Endothelial cell of umbilical vein (primary cell): ENCODE measurements around the gene SHISA6. TPM values are rescaled to one million over a fixed set of nuclear protein-coding genes. Genes with fewer than 3 reads are reported as not detected.

Experiments used
- BruUV-seq: library from RNA; stranded (reverse); fragments of 400-500 nt; replicated peaks from 2 replicates; lab custom pipeline; 2021; lab: Mats Ljungman, UMichigan
- CTCF ChIA-PET: fragments of 300-600, 350-600 bp; sonication (Branson Sonifier 250); formaldehyde crosslinking; loops from one replicate; lab custom pipeline; 2021; ENCODE audit warnings: antibody characterized with exemption, inconsistent platforms; lab: Charles Lee
- POLR2A ChIA-PET: fragments of 300-600, 350-600 bp; sonication (Branson Sonifier 250); formaldehyde crosslinking; loops from one replicate; lab custom pipeline; 2021; ENCODE audit warnings: antibody characterized with exemption, inconsistent platforms; lab: Charles Lee
- DNase-seq: peaks from one replicate; pipeline ENCODE4 v3.0.0-alpha.2; 2011; ENCODE audit warnings: low read depth, low spot score
- FAIRE-seq: peaks from 2 replicates; lab custom pipeline; 2011; peaks lifted over from hg19 to GRCh38; lab: Jason Lieb, UNC
- H2AFZ ChIP-seq: 2 replicates; pipeline ENCODE4 v1.6.0; 2012; ENCODE audit warnings: low read depth, low read length, control low read depth, inconsistent platforms
- H3K27ac ChIP-seq: 2 replicates; pipeline ENCODE4 v1.5.1; 2011; ENCODE audit warnings: low read depth, mild to moderate bottlenecking, control low read depth, low read length, moderate library complexity; ENCODE audit not compliant: insufficient read depth
- H3K27me3 ChIP-seq, 2 experiments: 2 replicates each; pipeline versions ENCODE4 v1.6.0 to v1.6.1; 2011; ENCODE audit warnings: low read length in 2 of 2, mixed read lengths in 1 of 2; ENCODE audit not compliant: control insufficient read depth in 2 of 2, insufficient read depth in 2 of 2
- H3K36me3 ChIP-seq, 2 experiments: 2 replicates in 1 of 2; 3 replicates in 1 of 2; pipeline ENCODE4 v1.5.1; 2011; ENCODE audit warnings: low read length in 2 of 2, mild to moderate bottlenecking in 1 of 2, moderate library complexity in 1 of 2; ENCODE audit not compliant: control insufficient read depth in 2 of 2, insufficient read depth in 2 of 2; ENCODE audit errors: extremely low read depth in 1 of 2
- H3K4me1 ChIP-seq: 3 replicates; pipeline ENCODE4 v1.5.1; 2011; ENCODE audit warnings: mild to moderate bottlenecking, low read length; ENCODE audit not compliant: control insufficient read depth, insufficient read depth; ENCODE audit errors: extremely low read depth
- H3K4me2 ChIP-seq: 2 replicates; pipeline ENCODE4 v1.6.1; 2011; ENCODE audit warnings: low read length, control low read depth, mixed read lengths; ENCODE audit not compliant: insufficient read depth
- H3K4me3 ChIP-seq, 3 experiments: fragments of 200-600 bp in 1 of 3; sonication (generic), shearing (Covaris generic) in 1 of 3; replicated peaks in 1 of 3; 2 replicates each; pipeline ENCODE4 v1.5.1; 2011 to 2016; ENCODE audit warnings: control low read depth in 3 of 3, low read length in 3 of 3, mild to moderate bottlenecking in 2 of 3, inconsistent platforms in 1 of 3, low read depth in 1 of 3, moderate library complexity in 1 of 3; ENCODE audit not compliant: insufficient read depth in 1 of 3
- H3K79me2 ChIP-seq: 2 replicates; pipeline ENCODE4 v1.6.0; 2012; ENCODE audit warnings: low read length, inconsistent platforms; ENCODE audit not compliant: control insufficient read depth, insufficient read depth
- H3K9ac ChIP-seq: replicated peaks from 2 replicates; pipeline ENCODE3; 2011; ENCODE audit warnings: low read length, control low read depth; ENCODE audit not compliant: insufficient read depth; ENCODE audit errors: extremely low read depth
- H3K9me1 ChIP-seq: replicated peaks from 3 replicates; pipeline ENCODE4 v1.6.0; 2011; ENCODE audit warnings: mild to moderate bottlenecking, low read length; ENCODE audit not compliant: control insufficient read depth, insufficient read depth; ENCODE audit errors: extremely low read depth
- H3K9me3 ChIP-seq: replicated peaks from 2 replicates; pipeline ENCODE4 v1.5.1; 2012; ENCODE audit warnings: low read length, inconsistent platforms; ENCODE audit not compliant: control insufficient read depth, insufficient read depth
- H4K20me1 ChIP-seq: replicated peaks from 2 replicates; pipeline ENCODE3; 2011; ENCODE audit warnings: mild to moderate bottlenecking, low read length; ENCODE audit not compliant: control insufficient read depth, insufficient read depth; ENCODE audit errors: extremely low read depth
- CTCF ChIP-seq, 2 donors: IDR thresholded peaks; 1 replicate in 1 of 2; 2 replicates in 1 of 2; pipeline ENCODE4 v1.5.1; 2011; ENCODE audit warnings: low read length in 2 of 2, mild to moderate bottlenecking in 2 of 2, moderate library complexity in 2 of 2, control low read depth in 1 of 2, inconsistent platforms in 1 of 2, low read depth in 1 of 2; ENCODE audit not compliant: insufficient read depth in 1 of 2; ENCODE audit errors: extremely low read depth in 1 of 2
- EZH2 ChIP-seq: IDR thresholded peaks from 2 replicates; pipeline ENCODE4 v1.6.1; 2012; ENCODE audit warnings: borderline replicate concordance, low read depth, mild to moderate bottlenecking, moderate library complexity, low read length, inconsistent platforms; ENCODE audit not compliant: severe bottlenecking
- FOS ChIP-seq: IDR thresholded peaks from 2 replicates; pipeline ENCODE4 v1.6.1; 2011; ENCODE audit warnings: mild to moderate bottlenecking, low read length, moderate library complexity, borderline replicate concordance; ENCODE audit not compliant: insufficient read depth
- GATA2 ChIP-seq: IDR thresholded peaks from 2 replicates; pipeline ENCODE4 v1.7.0; 2011; ENCODE audit warnings: low read depth, mild to moderate bottlenecking, moderate library complexity, mixed read lengths, low read length; ENCODE audit not compliant: insufficient read length, insufficient read depth
- JUN ChIP-seq: IDR thresholded peaks from 2 replicates; pipeline ENCODE4 v1.6.1; 2011; ENCODE audit warnings: borderline replicate concordance, low read depth; ENCODE audit not compliant: insufficient read length, insufficient read depth
- MAX ChIP-seq: IDR thresholded peaks from 2 replicates; pipeline ENCODE4 v1.6.1; 2011; ENCODE audit not compliant: insufficient read depth, insufficient read length
- MYC ChIP-seq: IDR thresholded peaks from one replicate; pipeline ENCODE4 v1.6.1; 2011; ENCODE audit warnings: mild to moderate bottlenecking, low read depth, low read length
- POLR2A ChIP-seq: IDR thresholded peaks from 2 replicates; pipeline ENCODE4 v1.6.1; 2012; ENCODE audit warnings: low read depth, mild to moderate bottlenecking, control low read depth, low read length
- POLR2AphosphoS5 ChIP-seq: IDR thresholded peaks from 2 replicates; pipeline ENCODE4 v1.6.1; 2012; ENCODE audit warnings: low read depth, mild to moderate bottlenecking, control low read depth, low read length, moderate library complexity; ENCODE audit not compliant: insufficient read depth
- dilution Hi-C: fragments of 300-500 bp; cut with MboI; formaldehyde crosslinking; loops from one replicate; pipeline ENCODE4 v1.15.0; 2019; ENCODE audit warnings: low sequenced_read_pairs; ENCODE audit not compliant: extremely low pct_ligation_motif_present
- intact Hi-C: fragments of 100-400 bp; cut with micrococcal nuclease; formaldehyde crosslinking; loops from one replicate; pipeline ENCODE4 v1.10.0; 2022
- polyA plus RNA-seq, 4 experiments: library from polyadenylated mRNA; depleted of rRNA in 3 of 4; stranded (reverse) in 3 of 4; unstranded in 1 of 4; fragments of >200 nt; gene quantifications; 2 replicates each; pipeline versions ENCODE4 v1.2.1 to v1.2.3, GENCODE V29; 2011 to 2012; ENCODE audit warnings: missing spikeins in 1 of 4
- total RNA-seq: library from RNA; stranded (reverse); gene quantifications from 2 replicates; pipeline ENCODE4 v1.2.3, GENCODE V29; 2021

SHISA6 gene
- total and polyA plus RNA-seq, 2 donors (not counting 3 experiments of a cell fraction or from before 2014, with no cell fraction given): not detected

GRCh38 chr17:11380761-11381160, 139.7 kb downstream of the SHISA6 start:
- Histone ChIP-seq H2AFZ (no peak overlapping the region), H3K36me3 (no peaks in the 10 kb centered on the region), H3K4me2 (no peak overlapping the region), H3K9me1 (no peaks in the 10 kb centered on the region), H3K79me2 (no peaks in the 10 kb centered on the region), H3K9ac (no peak overlapping the region), H3K4me1 (no peaks in the 10 kb centered on the region), H3K27me3 (no peaks in the 10 kb centered on the region), H3K4me3 (no peak overlapping the region), H3K9me3 (peaks cover 18% of the 10 kb centered on the region), H3K27ac (no peak overlapping the region), H4K20me1 (no peaks in the 10 kb centered on the region)
- ChIA-PET POLR2A (no interaction called here), CTCF (no interaction called here)
- TF ChIP-seq MAX: no peak
- TF ChIP-seq FOS: no peak
- TF ChIP-seq POLR2AphosphoS5: no peak
- no peak for TF ChIP-seq POLR2A
- no peak for TF ChIP-seq JUN
- no peak for TF ChIP-seq EZH2
- TF ChIP-seq MYC: no peak
- no peak for TF ChIP-seq CTCF (IDR thresholded peaks at IDR 0.05; ENCODE audit: extremely low read depth in 1 of 2, insufficient read depth in 1 of 2, low read depth in 1 of 2, low read length in 2 of 2)
- no peak for TF ChIP-seq GATA2
- dilution Hi-C loops (no loop called here), intact Hi-C loops (no loop called here)
- FAIRE-seq (no peak), DNase-seq (no peak)
- BruUV-seq: no TSS peak
